Natural killer cell (primary cell): ENCODE results near the gene VPS52. TPM values are rescaled to one million over a fixed set of nuclear protein-coding genes. Genes with fewer than 3 reads are reported as not detected.

Source experiments
- ATAC-seq, 3 donors: fragments of 150-1000 bp in 2 of 3; fragments of 200-7000 bp in 1 of 3; cut with Tn5 transposase; 1 replicate in 1 of 3; 2 replicates in 2 of 3; pipeline ENCODE4 v1.10.0; 2021; ENCODE audit warnings: mild to moderate bottlenecking in 2 of 3, moderate library complexity in 2 of 3
- DNase-seq, 2 donors: peaks; one replicate each; pipeline versions ENCODE4 v3.0.0 to v3.0.0-alpha.2; 2013 to 2021; ENCODE audit warnings: mixed read lengths in 1 of 2
- H3K27ac ChIP-seq: one replicate; pipeline ENCODE4 v1.5.1; 2013; ENCODE audit warnings: mild to moderate bottlenecking, low read length
- H3K27me3 ChIP-seq: one replicate; pipeline ENCODE4 v1.6.1; 2013; ENCODE audit warnings: low read length; ENCODE audit not compliant: control insufficient read depth, insufficient read depth
- H3K36me3 ChIP-seq: one replicate; pipeline ENCODE4 v1.6.1; 2013; ENCODE audit warnings: low read length; ENCODE audit not compliant: control insufficient read depth, insufficient read depth
- H3K4me1 ChIP-seq: one replicate; pipeline ENCODE4 v1.6.1; 2013; ENCODE audit warnings: low read length; ENCODE audit not compliant: control insufficient read depth, insufficient read depth
- H3K4me3 ChIP-seq: one replicate; pipeline ENCODE4 v1.5.1; 2013; ENCODE audit warnings: low read length
- H3K9me3 ChIP-seq: one replicate; pipeline ENCODE4 v1.6.1; 2013; ENCODE audit warnings: low read length; ENCODE audit not compliant: control insufficient read depth, insufficient read depth
- H3K27ac Mint-ChIP-seq, 2 donors: one replicate each; pipeline ENCODE4 v1.8.0; 2022; ENCODE audit warnings: mild to moderate bottlenecking in 2 of 2, mixed read lengths in 2 of 2, moderate library complexity in 1 of 2
- H3K27me3 Mint-ChIP-seq, 2 donors: one replicate each; pipeline ENCODE4 v1.8.0; 2022; ENCODE audit warnings: low read depth in 2 of 2, mixed read lengths in 2 of 2
- H3K36me3 Mint-ChIP-seq: one replicate; pipeline ENCODE4 v1.8.0; 2022; ENCODE audit warnings: mixed read lengths
- H3K4me1 Mint-ChIP-seq, 2 donors: one replicate each; pipeline ENCODE4 v1.8.0; 2022; ENCODE audit warnings: mixed read lengths in 2 of 2
- H3K4me3 Mint-ChIP-seq: one replicate; pipeline ENCODE4 v1.8.0; 2022; ENCODE audit warnings: mild to moderate bottlenecking, moderate library complexity, mixed read lengths
- H3K9me3 Mint-ChIP-seq, 2 donors: one replicate each; pipeline ENCODE4 v1.8.0; 2022; ENCODE audit warnings: mixed read lengths in 2 of 2
- WGBS: methylation state at CpG from one replicate; pipeline ENCODE4 v1.1.7; 2013; ENCODE audit warnings: missing lambda C conversion rate; ENCODE audit not compliant: insufficient coverage; 5-methylcytosine and 5-hydroxymethylcytosine counted together
- intact Hi-C: fragments of 100-400 bp; cut with micrococcal nuclease; formaldehyde crosslinking; loops from one replicate; pipeline ENCODE4 v1.14.2; 2022
- total RNA-seq, 4 donors: library from RNA; stranded (reverse); fragments of 120-200 nt in 1 of 4; gene quantifications; one replicate each; pipeline versions ENCODE4 v1.2.3 to v1.2.4, GENCODE V29; 2013 to 2022
- TF ChIP-seq, protein P1 (sequence below): fragments of 200-600 bp; IDR thresholded peaks from one replicate; pipeline ENCODE4 v1.8.0; 2022; ENCODE audit warnings: antibody characterized with exemption

Gene VPS52
- total RNA-seq, 3 donors from 2014 or later (not counting 1 experiment from before 2014, with no cell fraction given) = 98.0 to 112 (median 99.4) TPM

DNA sequence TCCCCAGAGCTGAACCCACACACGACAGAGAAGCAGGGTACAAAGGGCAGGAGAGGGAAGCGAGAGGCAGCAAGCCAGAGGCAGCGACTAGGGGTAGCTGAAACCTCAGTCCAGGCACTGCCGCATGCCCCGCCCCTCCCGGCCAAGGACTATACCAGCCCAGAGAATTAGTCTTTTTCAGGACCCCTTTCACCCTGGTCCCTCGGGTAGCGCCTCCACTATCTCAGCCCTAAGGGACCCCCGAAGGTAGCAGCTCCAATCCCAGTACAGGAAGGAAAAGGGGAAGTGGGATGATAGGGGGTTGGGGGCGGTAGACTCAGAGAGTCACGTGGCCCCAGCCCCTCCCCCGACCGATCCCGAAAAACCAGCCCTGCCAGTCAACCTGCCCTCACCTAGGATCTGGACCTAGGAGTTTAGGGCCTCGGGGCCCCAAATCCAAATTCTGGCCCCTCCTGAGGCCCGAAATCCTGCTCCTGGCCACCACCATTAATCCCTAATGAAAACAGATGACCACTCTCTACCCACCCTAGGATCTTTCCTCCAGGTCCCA is 25.8 kb upstream of the VPS52 start:
- peak overlapping the region; percentile 29 for H3K4me3 ChIP-seq
- WGBS = 15% methylated on average over 13 of the region's 16 CpGs
- intact Hi-C loops = no loop called here
- DNase-seq (no peak), ATAC-seq (no peak)
- H3K27me3 Mint-ChIP-seq = no peaks in the 10 kb centered on the region
- H3K4me3 Mint-ChIP-seq = peak overlapping the region; percentile 99
- no peaks in the 10 kb centered on the region for H3K36me3 Mint-ChIP-seq
- H3K9me3 ChIP-seq = no peaks in the 10 kb centered on the region
- peak overlapping the region; percentile 61 for H3K27ac ChIP-seq
- peaks cover 47% of the 10 kb centered on the region for H3K36me3 ChIP-seq
- TF ChIP-seq, protein P1, sequence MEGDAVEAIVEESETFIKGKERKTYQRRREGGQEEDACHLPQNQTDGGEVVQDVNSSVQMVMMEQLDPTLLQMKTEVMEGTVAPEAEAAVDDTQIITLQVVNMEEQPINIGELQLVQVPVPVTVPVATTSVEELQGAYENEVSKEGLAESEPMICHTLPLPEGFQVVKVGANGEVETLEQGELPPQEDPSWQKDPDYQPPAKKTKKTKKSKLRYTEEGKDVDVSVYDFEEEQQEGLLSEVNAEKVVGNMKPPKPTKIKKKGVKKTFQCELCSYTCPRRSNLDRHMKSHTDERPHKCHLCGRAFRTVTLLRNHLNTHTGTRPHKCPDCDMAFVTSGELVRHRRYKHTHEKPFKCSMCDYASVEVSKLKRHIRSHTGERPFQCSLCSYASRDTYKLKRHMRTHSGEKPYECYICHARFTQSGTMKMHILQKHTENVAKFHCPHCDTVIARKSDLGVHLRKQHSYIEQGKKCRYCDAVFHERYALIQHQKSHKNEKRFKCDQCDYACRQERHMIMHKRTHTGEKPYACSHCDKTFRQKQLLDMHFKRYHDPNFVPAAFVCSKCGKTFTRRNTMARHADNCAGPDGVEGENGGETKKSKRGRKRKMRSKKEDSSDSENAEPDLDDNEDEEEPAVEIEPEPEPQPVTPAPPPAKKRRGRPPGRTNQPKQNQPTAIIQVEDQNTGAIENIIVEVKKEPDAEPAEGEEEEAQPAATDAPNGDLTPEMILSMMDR = no peak
- peaks cover 30% of the 10 kb centered on the region for H3K4me1 ChIP-seq
- H3K27ac Mint-ChIP-seq = peak overlapping the region; percentile 99
- no peaks in the 10 kb centered on the region for H3K9me3 Mint-ChIP-seq
- no peaks in the 10 kb centered on the region for H3K27me3 ChIP-seq
- H3K4me1 Mint-ChIP-seq = peaks cover 30 to 53% of the 10 kb centered on the region in 2 donors

DNA sequence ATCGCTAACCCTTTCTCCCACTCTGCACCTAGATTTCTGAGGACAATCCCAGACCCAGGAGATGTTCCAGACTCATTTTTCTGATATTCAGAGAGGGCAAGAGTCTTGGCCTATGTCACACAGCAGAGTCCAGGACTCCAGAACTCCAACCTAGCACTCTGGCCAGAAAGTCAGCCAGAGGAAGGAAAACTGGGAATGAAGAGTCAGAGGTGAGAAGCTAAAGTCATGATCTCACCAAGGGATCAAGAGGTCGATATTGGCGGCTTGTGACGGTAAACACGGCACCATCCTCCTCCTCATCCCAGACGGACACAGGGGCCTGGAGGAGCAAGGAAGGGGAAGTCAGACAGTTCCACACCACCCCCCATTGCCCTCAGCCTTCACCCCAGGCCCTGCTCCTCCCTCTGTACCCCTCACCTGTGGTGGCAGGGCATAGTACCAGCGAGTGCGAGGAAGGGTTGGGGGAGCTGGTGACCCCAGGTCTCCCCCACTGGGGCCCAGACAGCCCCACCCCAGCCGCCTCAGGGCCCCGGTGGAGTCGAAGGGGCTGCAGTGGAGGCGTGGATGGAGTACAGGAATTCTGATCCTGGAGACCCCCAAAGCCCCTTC is 25.2 kb upstream of the VPS52 start:
- no peak overlapping the region for H3K4me3 ChIP-seq
- H3K9me3 ChIP-seq = no peaks in the 10 kb centered on the region
- peak overlapping the region; percentile 99 for H3K4me3 Mint-ChIP-seq
- DNase-seq = no peak
- peaks cover 30% of the 10 kb centered on the region for H3K4me1 ChIP-seq
- no peaks in the 10 kb centered on the region for H3K36me3 Mint-ChIP-seq
- intact Hi-C loops = no loop called here
- 88% methylated on average over 12 of the region's 12 CpGs for WGBS
- TF ChIP-seq, protein P1 = no peak
- no peaks in the 10 kb centered on the region for H3K27me3 ChIP-seq
- H3K9me3 Mint-ChIP-seq = no peaks in the 10 kb centered on the region
- peak overlapping the region; percentile 61 for H3K27ac ChIP-seq
- peaks cover 30 to 53% of the 10 kb centered on the region in 2 donors for H3K4me1 Mint-ChIP-seq
- no peaks in the 10 kb centered on the region for H3K27me3 Mint-ChIP-seq
- H3K27ac Mint-ChIP-seq = peak overlapping the region; percentile 99
- H3K36me3 ChIP-seq = peaks cover 50% of the 10 kb centered on the region
- ATAC-seq = no peak

DNA sequence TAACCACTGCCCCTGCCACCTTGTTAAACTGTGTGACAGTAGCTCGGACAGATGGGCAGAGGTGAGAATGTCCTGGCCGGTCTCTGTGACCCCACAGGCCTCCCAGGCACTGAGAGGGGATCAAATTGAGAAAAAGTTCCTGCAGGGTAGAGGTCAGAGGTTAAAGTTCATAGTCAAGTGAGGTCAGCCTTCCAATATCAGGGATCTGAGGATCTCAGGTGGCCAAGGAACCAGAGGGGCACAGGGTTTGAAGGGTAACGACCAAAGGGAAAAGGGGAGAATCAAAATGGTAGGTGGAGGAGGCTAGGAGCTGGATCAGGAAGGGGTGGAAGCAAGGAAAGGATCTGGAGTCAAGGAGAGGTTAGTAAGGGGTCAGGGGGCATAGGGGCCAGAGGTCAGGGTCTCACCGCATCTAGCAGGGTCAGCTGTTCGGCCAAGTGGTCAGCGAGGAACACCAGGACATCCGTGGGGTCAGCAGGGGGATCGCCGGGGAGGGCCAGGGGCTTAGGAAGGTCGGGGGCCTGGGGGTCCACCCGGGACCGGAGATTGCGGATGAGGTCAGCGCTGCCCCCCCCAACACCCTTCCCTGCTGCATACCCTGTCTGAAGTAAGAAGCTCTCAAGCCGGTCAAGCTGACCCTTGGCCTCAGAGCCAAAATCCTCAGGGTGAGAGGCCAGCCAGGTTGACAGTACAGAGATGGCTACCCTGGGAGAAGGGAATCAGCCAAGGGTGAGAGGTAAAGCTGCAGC is 24.1 kb upstream of the VPS52 start:
- DNase-seq (no peak), ATAC-seq (no peak)
- Mint-ChIP-seq H3K9me3 (no peaks in the 10 kb centered on the region), H3K36me3 (no peaks in the 10 kb centered on the region), H3K27ac (peak overlapping the region; percentile 99), H3K4me3 (peak overlapping the region; percentile 70), H3K4me1 (peaks cover 37 to 51% of the 10 kb centered on the region in 2 donors), H3K27me3 (no peaks in the 10 kb centered on the region)
- H3K4me1 ChIP-seq = peaks cover 30% of the 10 kb centered on the region
- H3K36me3 ChIP-seq = peaks cover 53% of the 10 kb centered on the region
- H3K27ac ChIP-seq = no peak overlapping the region
- intact Hi-C loops = no loop called here
- H3K4me3 ChIP-seq = no peak overlapping the region
- TF ChIP-seq, protein P1 = no peak
- 97% methylated on average over 15 of the region's 15 CpGs for WGBS
- no peaks in the 10 kb centered on the region for H3K9me3 ChIP-seq
- no peaks in the 10 kb centered on the region for H3K27me3 ChIP-seq
